Breast epithelium (tissue), 4 donors: ENCODE data around the gene ZNF221. TPM values are rescaled to one million over a fixed set of nuclear protein-coding genes. Genes with fewer than 3 reads are reported as not detected.

Experiments used
- DNase-seq, 2 donors: peaks; one replicate each; pipeline ENCODE4 v3.0.0-alpha.2; 2019; ENCODE audit warnings: low spot score in 2 of 2
- H3K27ac ChIP-seq, 2 donors: fragments of 200-600 bp; sonication (generic) in 1 of 2; one replicate each; pipeline ENCODE4 v1.5.1; 2016 to 2019; ENCODE audit warnings: mild to moderate bottlenecking in 1 of 2
- H3K27me3 ChIP-seq, 2 donors: fragments of 200-600 bp; sonication (generic) in 1 of 2; one replicate each; pipeline versions ENCODE4 v1.5.1 to v1.6.0; 2017 to 2019; ENCODE audit warnings: control low read depth in 1 of 2, mild to moderate bottlenecking in 1 of 2
- H3K36me3 ChIP-seq: fragments of 200-600 bp; one replicate; pipeline ENCODE4 v1.5.1; 2019
- H3K4me1 ChIP-seq, 2 donors: fragments of 200-600 bp; sonication (generic); one replicate each; pipeline ENCODE4 v1.5.1; 2016 to 2019; ENCODE audit warnings: control low read depth in 1 of 2
- H3K4me3 ChIP-seq, 3 donors: fragments of 200-600 bp; sonication (generic); 1 replicate in 2 of 3; 2 replicates in 1 of 3; pipeline ENCODE4 v1.5.1; 2016 to 2019; ENCODE audit warnings: mild to moderate bottlenecking in 3 of 3, moderate library complexity in 2 of 3
- H3K9me3 ChIP-seq, 2 donors: fragments of 200-600 bp; sonication (generic) in 1 of 2; one replicate each; pipeline ENCODE4 v1.5.1; 2016 to 2019; ENCODE audit warnings: control low read depth in 1 of 2
- CTCF ChIP-seq, 3 donors: fragments of 450-650 bp; IDR thresholded peaks; one replicate each; pipeline ENCODE4 v1.5.1; 2016 to 2017; ENCODE audit warnings: antibody characterized with exemption in 3 of 3, mild to moderate bottlenecking in 3 of 3, moderate library complexity in 3 of 3
- POLR2A ChIP-seq: fragments of 450-650 bp; IDR thresholded peaks from one replicate; pipeline ENCODE4 v1.6.1; 2016; ENCODE audit warnings: antibody characterized with exemption, mild to moderate bottlenecking, moderate library complexity
- POLR2AphosphoS5 ChIP-seq, 3 donors: sonication (generic); formaldehyde crosslinking; IDR thresholded peaks; one replicate each; pipeline ENCODE4 v1.6.1; 2017; ENCODE audit warnings: antibody characterized with exemption in 3 of 3
- intact Hi-C: fragments of 100-400 bp; cut with DNase I; formaldehyde crosslinking; loops from one replicate; pipeline ENCODE4 v1.15.1; 2023; ENCODE audit warnings: low total_unique reads
- total RNA-seq, 3 donors: library from RNA; depleted of rRNA; stranded (reverse); fragments of >200 nt; gene quantifications; one replicate each; pipeline ENCODE4 v1.1.0, GENCODE V29; 2016

ZNF221 gene
- total RNA-seq, 3 donors from 2014 or later: 4.5 to 11.7 (median 7.2) TPM

GRCh38 chr19:44002566-44003460 is 51.8 kb downstream of the ZNF221 start, which contains the start of gene ZNF230:
Gene ZNF230 (plus strand): TSS chr19:44002957. CDS start chr19:44007079, 4,122 bp downstream.
- Histone ChIP-seq H3K27ac (peak within 1 kb of the TSS; percentile 88 to 89), H3K27me3 (no peaks in the 10 kb centered on the region), H3K36me3 (no peaks in the 10 kb centered on the region), H3K4me3 (peak within 1 kb of the TSS; percentile 74 to 84 (median 78)), H3K9me3 (peaks cover 22 to 39% of the 10 kb centered on the region in 2 donors), H3K4me1 (peaks cover 0 to 6% of the 10 kb centered on the region in 2 donors)
- peak; percentile 83 to 90 for DNase-seq
- TF ChIP-seq POLR2AphosphoS5 (IDR thresholded peaks at IDR 0.05): peak; percentile 74 to 81 (median 78)
- no peak for TF ChIP-seq POLR2A
- intact Hi-C loops: no loop called here

- Histone ChIP-seq H3K9me3 (peaks cover 25 to 40% of the 10 kb centered on the region in 2 donors), H3K36me3 (peaks cover 3% of the 10 kb centered on the region), H3K4me1 (peaks cover 0 to 6% of the 10 kb centered on the region in 2 donors), H3K4me3 (peak overlapping the region; percentile 74 to 84 (median 78)), H3K27ac (peak overlapping the region; percentile 88 to 89), H3K27me3 (no peaks in the 10 kb centered on the region)
- TF ChIP-seq CTCF (IDR thresholded peaks at IDR 0.05): no peak
- TF ChIP-seq POLR2A: no peak
- no peak for TF ChIP-seq POLR2AphosphoS5 (IDR thresholded peaks at IDR 0.05)
- no peak for DNase-seq
- intact Hi-C loops: loop anchor here (2.0 kb wide), 1 partner anchor 53 kb away; the partner anchor contains the start of gene ZNF221
Observed at GRCh38 chr19:44003461-44004009, 52.5 kb downstream of the ZNF221 start.

- peaks cover 45 to 55% of the 10 kb centered on the region in 2 donors for H3K9me3 ChIP-seq
- no peak for TF ChIP-seq CTCF (IDR thresholded peaks at IDR 0.05)
- no peak for TF ChIP-seq POLR2A
- TF ChIP-seq POLR2AphosphoS5 (IDR thresholded peaks at IDR 0.05): no peak
- no peak overlapping the region for H3K27ac ChIP-seq
- H3K27me3 ChIP-seq: no peaks in the 10 kb centered on the region
- intact Hi-C loops: loop anchor here (2.0 kb wide), 1 partner anchor 55 kb away; the partner anchor contains the start of gene ZNF221
- DNase-seq: no peak
- peaks cover 28% of the 10 kb centered on the region for H3K36me3 ChIP-seq
- H3K4me1 ChIP-seq: peaks cover 0 to 6% of the 10 kb centered on the region in 2 donors
- H3K4me3 ChIP-seq: no peak overlapping the region
Observed at GRCh38 chr19:44005973-44006372, 54.9 kb downstream of the ZNF221 start.

- Histone ChIP-seq H3K27ac (no peak overlapping the region), H3K27me3 (no peaks in the 10 kb centered on the region), H3K4me1 (peaks cover 0 to 6% of the 10 kb centered on the region in 2 donors), H3K36me3 (peaks cover 31% of the 10 kb centered on the region), H3K9me3 (peaks cover 57 to 70% of the 10 kb centered on the region in 2 donors), H3K4me3 (no peak overlapping the region)
- intact Hi-C loops: no loop called here
- DNase-seq: no peak
- no peak for TF ChIP-seq CTCF (IDR thresholded peaks at IDR 0.05)
- no peak for TF ChIP-seq POLR2AphosphoS5 (IDR thresholded peaks at IDR 0.05)
- no peak for TF ChIP-seq POLR2A
Observed at GRCh38 chr19:44007473-44007872, 56.4 kb downstream of the ZNF221 start.

- peaks cover 31% of the 10 kb centered on the region for H3K36me3 ChIP-seq
- H3K9me3 ChIP-seq: peaks cover 62 to 90% of the 10 kb centered on the region in 2 donors
- TF ChIP-seq POLR2A: no peak
- TF ChIP-seq POLR2AphosphoS5 (IDR thresholded peaks at IDR 0.05): no peak
- no peak for TF ChIP-seq CTCF (IDR thresholded peaks at IDR 0.05)
- H3K27me3 ChIP-seq: no peaks in the 10 kb centered on the region
- H3K4me3 ChIP-seq: peak overlapping the region in 1 of 3 donors; percentile 21
- H3K27ac ChIP-seq: no peak overlapping the region
- no peaks in the 10 kb centered on the region for H3K4me1 ChIP-seq
- DNase-seq: no peak
- intact Hi-C loops: no loop called here
Observed at GRCh38 chr19:44010468-44010867, 59.4 kb downstream of the ZNF221 start.

Other genes with a start within 250 kb of the ZNF221 start
- not detected for gene IRGC, start 235.2 kb upstream of the ZNF221 start, total RNA-seq
- 10 to 100 TPM; 10.6 to 29.9 (median 20.6) TPM for gene SMG9, start 196.3 kb upstream of the ZNF221 start, total RNA-seq
- gene KCNN4, start 170.3 kb upstream of the ZNF221 start, total RNA-seq: 10 to 100 TPM in 2 of 3 donors, 1 to 10 TPM in 1; 1.9 to 61.9 (median 28.2) TPM
- 1 to 10 TPM in 2 of 3 donors, under 1 TPM in 1; 0.48 to 7.2 (median 6.2) TPM for gene LYPD5, start 148.8 kb upstream of the ZNF221 start, total RNA-seq
- 10 to 100 TPM in 2 of 3 donors, 1 to 10 TPM in 1; 6.9 to 19.6 (median 13.8) TPM for gene ZNF283, start 123.9 kb upstream of the ZNF221 start, total RNA-seq
- 1 to 10 TPM; 1.1 to 5.9 (median 3.6) TPM for gene ZNF404, start 67.3 kb upstream of the ZNF221 start, total RNA-seq
- gene ZNF45, start 15.9 kb upstream of the ZNF221 start, total RNA-seq: 10 to 100 TPM in 2 of 3 donors, 1 to 10 TPM in 1; 9.8 to 29.7 (median 19.3) TPM
- 10 to 100 TPM in 2 of 3 donors, 1 to 10 TPM in 1; 6.1 to 17.4 (median 15.1) TPM for gene ZNF155, start 33.0 kb downstream of the ZNF221 start, total RNA-seq
- 1 to 10 TPM; 3.0 to 8.3 (median 5.6) TPM for gene ZNF230, start 51.7 kb downstream of the ZNF221 start, total RNA-seq
- gene ZNF222, start 74.2 kb downstream of the ZNF221 start, total RNA-seq: 1 to 10 TPM; 1.8 to 3.8 (median 2.9) TPM
- gene ZNF223, start 100.8 kb downstream of the ZNF221 start, total RNA-seq: 10 to 100 TPM in 1 of 3 donors, 1 to 10 TPM in 2; 2.6 to 12.3 (median 5.6) TPM
- gene ZNF284, start 120.9 kb downstream of the ZNF221 start, total RNA-seq: 1 to 10 TPM; 1.1 to 4.2 (median 2.9) TPM
- 10 to 100 TPM; 22.4 to 51.4 (median 30.8) TPM for gene ZNF224, start 143.1 kb downstream of the ZNF221 start, total RNA-seq
- gene ZNF225, start 162.2 kb downstream of the ZNF221 start, total RNA-seq: 1 to 10 TPM; 3.4 to 6.6 (median 4.6) TPM
- gene ZNF234, start 190.3 kb downstream of the ZNF221 start, total RNA-seq: 10 to 100 TPM in 1 of 3 donors, 1 to 10 TPM in 2; 6.4 to 11.3 (median 8.2) TPM
- 10 to 100 TPM; 14.4 to 34.2 (median 18.7) TPM for gene ZNF226, start 213.9 kb downstream of the ZNF221 start, total RNA-seq